Upper lobe of left lung (tissue), 4 donors: Measurements from ENCODE around the gene SLC10A7.

Experiments
- EP300 ChIP-seq, 4 donors: sonication (generic); formaldehyde crosslinking; IDR thresholded peaks; one replicate each; pipeline ENCODE4 v1.5.1; 2017; ENCODE audit warnings: antibody characterized with exemption in 4 of 4, control low read depth in 2 of 4
- POLR2A ChIP-seq, 4 donors: fragments of 450-650 bp; IDR thresholded peaks; one replicate each; pipeline ENCODE4 v1.5.1; 2016 to 2017; ENCODE audit warnings: antibody characterized with exemption in 4 of 4, mild to moderate bottlenecking in 2 of 4
- POLR2AphosphoS5 ChIP-seq, 2 donors: sonication (generic); formaldehyde crosslinking; IDR thresholded peaks; one replicate each; pipeline ENCODE4 v1.5.1; 2017; ENCODE audit warnings: antibody characterized with exemption in 2 of 2
- TF ChIP-seq, protein P1 (sequence below), 6 experiments: fragments of 450-650 bp in 4 of 6; fragments of 200-600 bp in 2 of 6; sonication (generic) in 2 of 6; IDR thresholded peaks; one replicate each; pipeline ENCODE4 v1.5.1; 2016 to 2019; ENCODE audit warnings: antibody characterized with exemption in 6 of 6

DNA sequence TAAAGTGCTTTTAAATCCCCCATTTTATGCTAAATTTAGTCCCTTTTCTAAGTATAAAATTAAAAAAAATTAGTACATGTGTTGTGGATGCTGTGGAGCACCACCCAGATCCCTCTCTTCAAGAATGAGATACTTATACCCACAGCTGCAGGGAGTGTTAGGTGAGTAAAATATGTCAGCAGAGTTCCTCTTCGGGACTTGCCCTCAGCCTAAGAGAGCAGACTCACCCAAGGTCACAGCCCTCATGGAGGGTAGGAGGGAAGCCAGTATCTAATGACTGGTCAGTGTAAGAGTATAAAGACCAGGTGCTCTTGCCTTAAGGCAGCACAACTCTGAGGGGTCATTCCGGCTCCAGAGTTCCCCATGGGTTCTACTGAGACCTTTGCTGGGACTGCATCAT, 218.9 kb downstream of the SLC10A7 start:
- TF ChIP-seq POLR2A (IDR thresholded peaks at IDR 0.05) (no peak), EP300 (IDR thresholded peaks at IDR 0.05) (no peak), POLR2AphosphoS5 (IDR thresholded peaks at IDR 0.05) (no peak)
- TF ChIP-seq, protein P1, sequence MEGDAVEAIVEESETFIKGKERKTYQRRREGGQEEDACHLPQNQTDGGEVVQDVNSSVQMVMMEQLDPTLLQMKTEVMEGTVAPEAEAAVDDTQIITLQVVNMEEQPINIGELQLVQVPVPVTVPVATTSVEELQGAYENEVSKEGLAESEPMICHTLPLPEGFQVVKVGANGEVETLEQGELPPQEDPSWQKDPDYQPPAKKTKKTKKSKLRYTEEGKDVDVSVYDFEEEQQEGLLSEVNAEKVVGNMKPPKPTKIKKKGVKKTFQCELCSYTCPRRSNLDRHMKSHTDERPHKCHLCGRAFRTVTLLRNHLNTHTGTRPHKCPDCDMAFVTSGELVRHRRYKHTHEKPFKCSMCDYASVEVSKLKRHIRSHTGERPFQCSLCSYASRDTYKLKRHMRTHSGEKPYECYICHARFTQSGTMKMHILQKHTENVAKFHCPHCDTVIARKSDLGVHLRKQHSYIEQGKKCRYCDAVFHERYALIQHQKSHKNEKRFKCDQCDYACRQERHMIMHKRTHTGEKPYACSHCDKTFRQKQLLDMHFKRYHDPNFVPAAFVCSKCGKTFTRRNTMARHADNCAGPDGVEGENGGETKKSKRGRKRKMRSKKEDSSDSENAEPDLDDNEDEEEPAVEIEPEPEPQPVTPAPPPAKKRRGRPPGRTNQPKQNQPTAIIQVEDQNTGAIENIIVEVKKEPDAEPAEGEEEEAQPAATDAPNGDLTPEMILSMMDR (IDR thresholded peaks at IDR 0.05): no peak
